Erythroblast (primary cell): ENCODE measurements around the gene ADAMTSL1.

Experiments used
- GATA1 ChIP-seq: IDR thresholded peaks from 2 replicates; pipeline ENCODE4 v1.6.1; 2011; ENCODE audit warnings: low read depth, mild to moderate bottlenecking, control low read depth, low read length, moderate library complexity
- POLR2A ChIP-seq: IDR thresholded peaks from 2 replicates; pipeline ENCODE4 v1.6.1; 2011; ENCODE audit warnings: mild to moderate bottlenecking, low read length

- TF ChIP-seq POLR2A (no peak), GATA1 (no peak)
Measured at GRCh38 chr9:18730241-18730640, 256.3 kb downstream of the ADAMTSL1 start.
